ENCODE data around the gene ZNF532. TPM values are rescaled to one million over a fixed set of nuclear protein-coding genes. Genes with fewer than 3 reads are reported as not detected.

Gene ZNF532
- total RNA-seq, 1 experiment from 2014 or later = 258 TPM

GRCh38 chr18:58965291-58966004 lies 100.8 kb downstream of the ZNF532 start:
- Histone ChIP-seq H2BK20ac (ENCODE audit: low read depth, low read length, poor library complexity, severe bottlenecking) (no peak overlapping the region), H3K9me3 (ENCODE audit: control insufficient read depth, low read depth, low read length) (no peaks in the 10 kb centered on the region), H4K5ac (ENCODE audit: insufficient read length, low read depth, low read length) (no peak overlapping the region), H3K27me3 (ENCODE audit: insufficient read depth, low read length) (no peaks in the 10 kb centered on the region), H3K9ac (ENCODE audit: extremely low read depth, insufficient read length, low read length) (no peak overlapping the region), H3K56ac (ENCODE audit: insufficient read length, low read depth, low read length) (no peak overlapping the region), H2AFZ (ENCODE audit: low read length) (no peak overlapping the region), H3K18ac (ENCODE audit: insufficient read length, low read depth, low read length) (no peak overlapping the region), H3K27ac (ENCODE audit: insufficient read length, low read depth, low read length) (no peak overlapping the region), H2BK12ac (ENCODE audit: insufficient read length, low read depth, low read length) (no peak overlapping the region), H3K23me2 (ENCODE audit: insufficient read length, low read depth, low read length, poor library complexity, severe bottlenecking) (no peaks in the 10 kb centered on the region), H3T11ph (ENCODE audit: low read length) (no peak overlapping the region), H2BK15ac (ENCODE audit: low read depth, low read length) (no peak overlapping the region), H2BK120ac (ENCODE audit: low read depth, low read length, poor library complexity, severe bottlenecking) (no peak overlapping the region), H3K4me1 (ENCODE audit: insufficient read depth, low read length) (peaks cover 6% of the 10 kb centered on the region; the same call in 1 of the 2 replicates), H4K20me1 (ENCODE audit: control insufficient read depth, insufficient read depth, insufficient read length) (no peaks in the 10 kb centered on the region), H3K4ac (ENCODE audit: low read depth, low read length) (no peak overlapping the region), H3K23ac (ENCODE audit: insufficient read length, low read depth, low read length) (no peak overlapping the region), H3K4me2 (ENCODE audit: insufficient read depth, insufficient read length, low read length) (no peak overlapping the region), H4K8ac (replicated peaks; ENCODE audit: insufficient read length, low read depth, low read length) (no peak overlapping the region), H2BK5ac (ENCODE audit: insufficient read length, low read length) (no peak overlapping the region), H3K14ac (ENCODE audit: insufficient read depth, low read length) (no peak overlapping the region), H2AK5ac (ENCODE audit: insufficient read length, low read length) (no peak overlapping the region), H3K79me2 (ENCODE audit: insufficient read depth, low read length) (peaks cover 5% of the 10 kb centered on the region), H4K91ac (ENCODE audit: insufficient read length, low read depth, low read length) (no peak overlapping the region), H3K79me1 (ENCODE audit: insufficient read depth, low read depth, low read length, poor library complexity, severe bottlenecking) (no peaks in the 10 kb centered on the region)
- H3K36me3 Mint-ChIP-seq (ENCODE audit: insufficient read depth in 1 of 3, low read depth in 3 of 3) = peaks cover 53 to 85% (median 83%) of the 10 kb centered on the region in 3 experiments; a peak in 6 of 7 replicates
- peaks cover 26 to 31% of the 10 kb centered on the region in 2 experiments for H3K4me1 Mint-ChIP-seq
- no peak for DNase-seq
- no peak for TF ChIP-seq CTCF (conservative IDR thresholded peaks at IDR 0.05)
- no peaks in the 10 kb centered on the region; a peak in 1 of 5 replicates for H3K9me3 Mint-ChIP-seq
- no peak overlapping the region for H3K4me3 Mint-ChIP-seq
- no CpG with 5 or more reads among the region's 5 CpGs for WGBS (ENCODE audit: extremely low coverage, insufficient read length, low lambda C conversion rate)
- no peaks in the 10 kb centered on the region for H3K27me3 Mint-ChIP-seq (ENCODE audit: low read depth)
- peak overlapping the region; percentile 83 to 88 (median 84) for H3K27ac Mint-ChIP-seq

Data from H9 (cell line).